Smooth muscle cell (in vitro differentiated cells): ENCODE measurements around the gene FLRT2. TPM values are rescaled to one million over a fixed set of nuclear protein-coding genes. Genes with fewer than 3 reads are reported as not detected.

Source experiments
- DNase-seq: peaks from one replicate; lab custom pipeline; 2025; ENCODE audit not compliant: unreplicated experiment; lab: John Stamatoyannopoulos, UW
- H2AFZ ChIP-seq: fragments of 200-600 bp; sonication (generic); 2 replicates; pipeline ENCODE4 v1.6.0; 2016; ENCODE audit warnings: antibody characterized with exemption, low read depth, mild to moderate bottlenecking
- H3F3A ChIP-seq: fragments of 200-600 bp; sonication (generic); 2 replicates; pipeline ENCODE4 v1.6.0; 2017; ENCODE audit warnings: antibody characterized with exemption, low read depth
- H3K27ac ChIP-seq: fragments of 200-600 bp; sonication (generic); 2 replicates; pipeline ENCODE4 v1.5.1; 2016; ENCODE audit warnings: low read depth, mild to moderate bottlenecking
- H3K27me3 ChIP-seq: fragments of 200-600 bp; sonication (generic); 2 replicates; pipeline ENCODE4 v1.6.1; 2016; ENCODE audit warnings: low read depth, mild to moderate bottlenecking
- H3K36me3 ChIP-seq: fragments of 200-600 bp; sonication (generic); 2 replicates; pipeline ENCODE4 v1.5.1; 2016; ENCODE audit warnings: low read depth
- H3K4me1 ChIP-seq: fragments of 200-600 bp; sonication (generic); 2 replicates; pipeline ENCODE4 v1.5.1; 2016; ENCODE audit warnings: low read depth
- H3K4me2 ChIP-seq: fragments of 200-600 bp; sonication (generic); 2 replicates; pipeline ENCODE4 v1.6.0; 2016; ENCODE audit warnings: mild to moderate bottlenecking
- H3K4me3 ChIP-seq: fragments of 200-600 bp; sonication (generic); 2 replicates; pipeline ENCODE4 v1.5.1; 2016; ENCODE audit warnings: mild to moderate bottlenecking
- H3K79me2 ChIP-seq: fragments of 200-600 bp; sonication (generic); 2 replicates; pipeline ENCODE4 v1.6.0; 2016; ENCODE audit warnings: low read depth, mild to moderate bottlenecking
- H3K9ac ChIP-seq: fragments of 200-600 bp; sonication (generic); 2 replicates; pipeline ENCODE4 v1.6.0; 2016; ENCODE audit warnings: low read depth
- H3K9me3 ChIP-seq: fragments of 200-600 bp; sonication (generic); replicated peaks from 2 replicates; pipeline ENCODE4 v1.5.1; 2016; ENCODE audit warnings: low read depth
- H4K20me1 ChIP-seq: fragments of 200-600 bp; sonication (generic); 2 replicates; pipeline ENCODE4 v1.6.0; 2016; ENCODE audit warnings: low read depth
- CTCF ChIP-seq: fragments of 200-600 bp; sonication (generic); IDR thresholded peaks from 2 replicates; pipeline ENCODE4 v1.5.1; 2017; ENCODE audit warnings: borderline replicate concordance, mild to moderate bottlenecking, antibody characterized with exemption; ENCODE audit not compliant: insufficient read depth, poor library complexity, severe bottlenecking
- WGBS: methylation state at CpG from one replicate; pipeline ENCODE4 v1.1.7; 2016; ENCODE audit warnings: low lambda C conversion rate; 5-methylcytosine and 5-hydroxymethylcytosine counted together
- polyA plus RNA-seq: library from polyadenylated mRNA; unstranded; fragments of >200 nt; fragmentation: Nextera tagmentation; extraction: Ambion mirVana; gene quantifications from 2 replicates; pipeline ENCODE4 v1.2.1, GENCODE V29; 2016
- total RNA-seq: library from RNA; depleted of rRNA; stranded (reverse); fragments of >200 nt; gene quantifications from 2 replicates; pipeline ENCODE4 v1.2.3, GENCODE V29; 2014

FLRT2 gene
- total and polyA plus RNA-seq, 2 experiments from 2014 or later: 52.3 to 104 TPM

- no peaks in the 10 kb centered on the region for H3F3A ChIP-seq
- H3K27me3 ChIP-seq: no peaks in the 10 kb centered on the region
- H3K79me2 ChIP-seq: peaks cover 89% of the 10 kb centered on the region
- peak overlapping the region; percentile 64 for H3K9ac ChIP-seq
- H3K27ac ChIP-seq: peak overlapping the region; percentile 76
- no peak for DNase-seq
- peak overlapping the region; percentile 29 for H2AFZ ChIP-seq
- no peaks in the 10 kb centered on the region for H3K9me3 ChIP-seq
- peaks cover 71% of the 10 kb centered on the region for H4K20me1 ChIP-seq
- WGBS: 7% methylated on average over 8 of the region's 8 CpGs
- TF ChIP-seq CTCF: peak; percentile 37
- no peaks in the 10 kb centered on the region for H3K36me3 ChIP-seq
- H3K4me2 ChIP-seq: peak overlapping the region; percentile 87
- peaks cover 18% of the 10 kb centered on the region for H3K4me1 ChIP-seq
- peak overlapping the region; percentile 80 for H3K4me3 ChIP-seq
Measured at GRCh38 chr14:85535991-85536832, 6.3 kb downstream of the FLRT2 start.

- 0% methylated on average over 1 of the region's 1 CpG for WGBS
- no peak for DNase-seq
- H3K9ac ChIP-seq: peak overlapping the region; percentile 46
Measured at GRCh38 chr14:85536833-85537190, 6.9 kb downstream of the FLRT2 start.

GRCh38 chr14:85537526-85537925 is 7.6 kb downstream of the FLRT2 start:
- H4K20me1 ChIP-seq: peaks cover 82% of the 10 kb centered on the region
- H3K36me3 ChIP-seq: no peaks in the 10 kb centered on the region
- WGBS: 57% methylated on average over 3 of the region's 3 CpGs
- peak overlapping the region; percentile 87 for H3K4me2 ChIP-seq
- no peaks in the 10 kb centered on the region for H3F3A ChIP-seq
- H3K9me3 ChIP-seq: no peaks in the 10 kb centered on the region
- DNase-seq: no peak
- peaks cover 15% of the 10 kb centered on the region for H3K4me1 ChIP-seq
- peak overlapping the region; percentile 46 for H3K9ac ChIP-seq
- H3K27me3 ChIP-seq: no peaks in the 10 kb centered on the region
- no peak for TF ChIP-seq CTCF
- H2AFZ ChIP-seq: no peak overlapping the region
- H3K27ac ChIP-seq: peak overlapping the region; percentile 76
- peak overlapping the region; percentile 80 for H3K4me3 ChIP-seq
- H3K79me2 ChIP-seq: peaks cover 99% of the 10 kb centered on the region

More at GRCh38 chr14:85536833-85537190, 6.9 kb downstream of the FLRT2 start:
- H4K20me1 ChIP-seq: peaks cover 77% of the 10 kb centered on the region
- no peaks in the 10 kb centered on the region for H3K27me3 ChIP-seq
- H3K79me2 ChIP-seq: peaks cover 95% of the 10 kb centered on the region
- no peaks in the 10 kb centered on the region for H3K9me3 ChIP-seq
- no peaks in the 10 kb centered on the region for H3F3A ChIP-seq
- H3K27ac ChIP-seq: peak overlapping the region; percentile 76
- peak overlapping the region; percentile 80 for H3K4me3 ChIP-seq
- H2AFZ ChIP-seq: peak overlapping the region; percentile 29
- peaks cover 18% of the 10 kb centered on the region for H3K4me1 ChIP-seq
- no peaks in the 10 kb centered on the region for H3K36me3 ChIP-seq
- TF ChIP-seq CTCF: no peak
- H3K4me2 ChIP-seq: peak overlapping the region; percentile 87

- Histone ChIP-seq H3K27ac (peak overlapping the region; percentile 76), H3K4me2 (peak overlapping the region; percentile 87), H2AFZ (no peak overlapping the region), H3K4me1 (peaks cover 12% of the 10 kb centered on the region), H3K79me2 (peaks cover 100% of the 10 kb centered on the region), H3K9me3 (no peaks in the 10 kb centered on the region), H3K27me3 (no peaks in the 10 kb centered on the region), H3K4me3 (no peak overlapping the region), H4K20me1 (peaks cover 93% of the 10 kb centered on the region), H3K36me3 (no peaks in the 10 kb centered on the region), H3K9ac (no peak overlapping the region), H3F3A (no peaks in the 10 kb centered on the region)
- 77% methylated on average over 2 of the region's 2 CpGs for WGBS
- no peak for TF ChIP-seq CTCF
- DNase-seq: no peak
Measured at GRCh38 chr14:85538636-85539035, 8.7 kb downstream of the FLRT2 start.
